GM18499 (cell line): ENCODE measurements around the gene GAB4.
"Not testable (repeated sequence)": the region's sequence is repeated elsewhere in the genome, so short reads cannot be mapped to it uniquely, and the experiment has no call there.

Source experiments
- ATAC-seq: cut with Tn5 transposase; IDR thresholded peaks from one replicate; pipeline ENCODE4 v1.9.1; 2021; ENCODE audit warnings: moderate number of reproducible peaks; ENCODE audit not compliant: insufficient read depth, unreplicated experiment

The GAB4 gene

DNA sequence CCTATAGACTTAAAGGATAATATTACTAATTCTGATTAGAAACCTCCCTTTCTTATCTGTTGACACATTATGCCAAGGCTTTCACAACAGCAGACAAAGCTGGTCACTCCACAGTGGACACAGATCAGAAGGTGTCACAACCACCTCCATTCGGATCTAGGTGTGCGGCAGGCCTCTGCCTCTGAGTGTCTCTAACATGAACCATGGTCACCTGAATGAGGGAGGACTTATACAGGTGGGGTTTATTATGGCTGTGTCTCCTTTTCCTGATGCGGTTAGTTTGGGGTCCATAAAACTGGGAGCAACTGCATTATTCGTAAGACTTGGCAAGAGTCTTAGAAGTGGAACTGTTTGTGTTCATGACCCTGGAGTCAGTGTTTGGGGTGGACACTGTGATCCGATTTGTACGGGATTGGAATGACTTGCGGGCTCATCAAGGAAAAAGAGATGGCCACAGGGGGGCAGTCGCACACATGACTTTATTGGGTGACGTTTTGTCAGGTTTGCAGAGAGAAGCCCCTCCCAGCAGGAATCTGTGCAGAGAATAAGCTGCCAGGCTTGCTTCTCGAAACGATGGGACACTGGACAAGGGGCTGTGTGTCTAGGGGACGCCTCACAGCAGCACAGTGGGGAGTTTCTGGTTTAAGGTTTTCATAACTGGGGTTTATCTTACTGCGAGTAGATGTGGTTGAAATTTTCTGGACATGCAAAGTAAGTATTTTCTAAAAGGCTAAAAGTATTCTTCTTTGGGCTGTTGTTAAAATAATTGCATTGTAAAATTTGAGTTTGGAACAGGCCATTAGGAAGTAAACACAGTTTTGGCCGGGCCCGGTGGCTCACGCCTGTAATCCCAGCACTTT lies 90.6 kb downstream of the GAB4 start:
- ATAC-seq, result no peak

DNA sequence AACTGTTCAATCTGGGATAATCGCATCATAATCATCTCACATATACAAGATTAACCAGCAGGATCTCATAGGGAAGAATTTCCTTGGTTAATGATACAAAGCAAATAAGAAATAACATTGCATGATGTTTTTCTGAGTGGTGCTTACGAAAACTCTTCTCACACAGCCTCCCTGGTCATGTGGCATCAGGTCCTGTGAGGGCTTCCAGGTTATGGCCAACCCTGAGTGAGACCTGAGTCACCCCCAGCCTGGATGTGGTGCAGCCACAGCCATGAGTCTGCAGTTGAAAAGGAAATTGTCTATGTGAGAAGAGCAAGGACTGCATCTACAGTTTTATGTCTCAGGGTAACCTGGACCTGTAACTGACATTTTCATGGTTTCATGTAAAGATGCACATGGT lies 92.3 kb downstream of the GAB4 start:
- no peak for ATAC-seq

DNA sequence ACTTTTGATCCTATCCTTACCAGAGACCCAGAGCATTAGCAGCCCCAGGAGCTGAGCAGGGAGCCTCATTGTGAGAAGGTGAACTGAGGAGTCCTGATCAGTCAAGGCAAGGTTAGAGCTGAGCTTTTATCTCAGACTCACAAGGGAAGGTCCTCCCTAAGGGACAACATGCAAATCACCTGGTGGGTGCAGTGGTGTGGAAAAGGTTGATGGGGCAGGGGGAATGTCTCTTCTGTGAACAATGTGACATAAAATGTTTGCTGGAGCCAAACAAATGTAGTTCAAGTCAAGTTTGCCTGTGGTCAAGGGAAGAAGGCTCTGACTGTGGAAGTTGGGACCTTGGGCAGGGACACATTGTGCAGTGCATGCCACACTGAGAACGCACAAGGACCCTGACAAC lies 93.1 kb downstream of the GAB4 start:
- not testable (repeated sequence) for ATAC-seq

DNA sequence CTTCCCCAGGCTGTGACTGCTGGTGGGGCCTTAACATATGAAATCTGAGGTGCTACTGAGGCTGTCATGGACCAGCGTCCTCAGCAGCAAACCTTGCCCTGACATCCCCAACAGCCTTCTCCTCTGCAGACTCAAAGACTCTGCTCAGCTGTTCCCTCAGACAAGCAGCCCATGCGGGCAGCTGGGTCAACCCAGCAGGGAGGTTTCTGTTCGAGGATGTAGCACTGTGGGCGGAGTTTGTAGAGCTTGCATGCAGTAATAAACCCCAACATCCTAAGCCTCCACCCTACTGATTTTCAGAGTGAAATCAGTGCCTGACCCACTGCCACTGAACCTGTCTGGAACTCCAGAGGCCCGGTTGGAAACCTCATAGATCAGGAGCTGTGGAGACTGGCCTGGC lies 94.0 kb downstream of the GAB4 start:
- no peak for ATAC-seq

DNA sequence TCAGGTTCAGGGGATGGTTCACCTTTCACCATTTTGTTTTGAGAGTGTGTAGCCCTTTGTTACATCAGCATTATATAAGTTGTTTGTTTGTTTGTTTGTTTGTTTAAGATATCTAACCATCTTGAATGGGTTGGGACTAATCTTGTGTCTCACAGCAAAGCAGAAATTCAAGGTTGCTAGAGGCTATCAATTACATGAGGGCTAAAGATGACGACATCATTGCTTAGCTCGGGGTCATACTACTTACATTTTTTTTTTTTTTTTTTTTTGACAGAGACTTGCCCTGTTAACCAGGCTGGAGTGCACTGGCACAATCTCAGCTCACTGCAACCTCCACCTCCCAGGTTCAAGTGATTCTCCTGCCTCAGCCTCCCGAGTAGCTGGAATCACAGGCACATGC lies 95.7 kb downstream of the GAB4 start:
- ATAC-seq, result no peak
